K562 (cell line): ENCODE measurements around the gene BRSK1. TPM values are rescaled to one million over a fixed set of nuclear protein-coding genes. Genes with fewer than 3 reads are reported as not detected.

ENCODE experiments used
- C11orf30 ChIP-seq: fragments of 450-650 bp; IDR thresholded peaks from 2 replicates; pipeline ENCODE4 v1.6.1; 2016; ENCODE audit warnings: low read depth, mild to moderate bottlenecking
- CBX8 ChIP-seq: fragments of 200-600 bp; sonication (generic); IDR thresholded peaks from 2 replicates; pipeline ENCODE4 v1.6.1; 2012; ENCODE audit warnings: borderline replicate concordance, mixed run types, low read depth, mild to moderate bottlenecking, moderate library complexity, mixed read lengths, low read length, control low read depth, inconsistent platforms; ENCODE audit not compliant: poor library complexity, severe bottlenecking; ENCODE audit errors: extremely low read depth
- LCOR ChIP-seq: sonication (generic); formaldehyde crosslinking; IDR thresholded peaks from 2 replicates; pipeline ENCODE4 v1.8.0; 2022; ENCODE audit warnings: mild to moderate bottlenecking, missing genetic modification reagents
- MAFF ChIP-seq: IDR thresholded peaks from 2 replicates; pipeline ENCODE4 v1.6.1; 2012; ENCODE audit warnings: low read length, improper control_type of control experiment
- POLR2AphosphoS5 ChIP-seq: IDR thresholded peaks from 2 replicates; pipeline ENCODE4 v1.6.1; 2011; ENCODE audit warnings: mild to moderate bottlenecking, low read depth, low read length, moderate library complexity; ENCODE audit not compliant: control insufficient read depth, insufficient read depth
- RAD51 ChIP-seq: fragments of 450-650 bp; IDR thresholded peaks from 2 replicates; pipeline ENCODE4 v1.7.1; 2016; ENCODE audit warnings: low read depth, mild to moderate bottlenecking, borderline replicate concordance
- SNIP1 ChIP-seq: fragments of 450-650 bp; IDR thresholded peaks from 2 replicates; pipeline ENCODE4 v1.7.1; 2017; ENCODE audit warnings: low read depth, mild to moderate bottlenecking
- SPI1 ChIP-seq: IDR thresholded peaks from 2 replicates; pipeline ENCODE4 v1.6.1; 2011; ENCODE audit warnings: low read depth, low read length, control low read depth, borderline replicate concordance
- TGIF2 ChIP-seq: sonication (generic); formaldehyde crosslinking; IDR thresholded peaks from 2 replicates; pipeline ENCODE4 v1.8.1; 2022; ENCODE audit warnings: mild to moderate bottlenecking, missing genetic modification reagents, moderate library complexity
- ZNF184 ChIP-seq: sonication (generic); formaldehyde crosslinking; IDR thresholded peaks from 2 replicates; pipeline ENCODE4 v1.5.0; 2020; ENCODE audit warnings: missing genetic modification reagents
- ZNF311 ChIP-seq: fragments of 250-450 bp; sonication (Bioruptor Pico); IDR thresholded peaks from 2 replicates; pipeline ENCODE4 v1.4.0; 2020; ENCODE audit warnings: mild to moderate bottlenecking, moderate library complexity
- polyA plus RNA-seq, 8 experiments: library from polyadenylated mRNA; depleted of rRNA in 4 of 8; stranded (reverse) in 5 of 8; unstranded in 3 of 8; fragments of >200 nt; fragmentation: Nextera tagmentation in 2 of 8; fragmentation: Illumina TruSeq in 1 of 8; extraction: Ambion mirVana in 2 of 8; extraction: Trizol in 1 of 8; gene quantifications; 2 replicates each; pipeline versions ENCODE4 v1.2.1 to v1.2.3, GENCODE V29; 2011 to 2014; ENCODE audit warnings: inconsistent platforms in 1 of 8, missing spikeins in 1 of 8
- total RNA-seq, 7 experiments: library from RNA; depleted of rRNA in 6 of 7; stranded (reverse); fragments of >200 nt in 6 of 7; fragmentation: Illumina TruSeq in 2 of 7; extraction: Trizol in 2 of 7; gene quantifications; 2 replicates each; pipeline versions ENCODE4 v1.2.1 to v1.2.3, GENCODE V29; 2011 to 2021; ENCODE audit warnings: low replicate concordance in 1 of 7
- TF ChIP-seq, protein P1 (sequence below): sonication (generic); IDR thresholded peaks from 2 replicates; pipeline ENCODE4 v1.6.1; 2016
- TF ChIP-seq, protein P2 (sequence below): fragments of 450-650 bp; IDR thresholded peaks from 2 replicates; pipeline ENCODE4 v1.6.1; 2016; ENCODE audit warnings: mild to moderate bottlenecking, moderate library complexity

BRSK1 gene
- total and polyA plus RNA-seq, 9 of the 15 experiments (the other 6 are each of a cell fraction or from before 2014, with no cell fraction given), result 1.7 to 9.3 (median 3.8) TPM; not detected in 2

DNA sequence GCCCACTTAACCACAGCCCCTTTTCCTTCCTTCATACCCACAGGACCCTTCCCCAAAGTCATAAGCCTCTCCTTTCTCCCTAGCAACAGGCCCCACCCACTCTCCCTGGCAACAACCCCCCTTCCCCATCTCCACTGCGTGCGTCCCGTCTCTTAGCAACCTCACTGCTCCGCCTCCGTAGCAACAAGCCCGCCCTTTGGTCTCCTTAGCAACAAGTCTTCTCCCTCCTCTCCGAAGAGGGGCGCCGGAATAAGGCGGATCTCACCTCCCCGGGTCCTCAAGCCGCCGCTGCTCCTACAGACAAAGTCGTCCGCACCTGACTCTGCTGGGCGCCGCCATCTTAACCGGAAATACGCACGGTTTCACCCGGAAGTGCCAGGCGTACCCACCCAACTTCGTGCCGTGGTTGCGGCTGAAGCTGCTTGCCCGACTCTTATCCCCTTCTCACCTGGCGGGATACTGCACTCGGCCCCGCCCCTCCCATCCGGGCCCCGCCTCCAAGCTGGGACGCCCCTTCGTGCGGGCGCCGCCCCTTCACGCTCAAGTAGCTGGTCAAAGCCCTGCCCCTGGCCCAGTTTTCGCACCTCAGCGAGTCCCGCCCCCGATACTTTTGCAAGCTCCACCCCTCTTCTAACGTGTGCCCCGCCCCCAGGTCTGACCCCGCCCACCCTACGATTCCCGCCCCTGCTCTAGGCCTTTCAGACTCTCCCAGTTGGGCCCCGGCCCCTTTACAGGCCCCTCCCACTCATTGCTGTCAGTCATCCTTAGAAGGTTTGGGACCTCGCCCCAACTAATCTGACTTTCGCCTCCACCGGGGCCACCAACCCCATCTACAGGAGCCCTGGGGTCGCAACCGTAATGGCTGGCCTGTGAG is 3.8 kb upstream of the BRSK1 start, which contains the start of gene HSPBP1 (continued):
- TF ChIP-seq POLR2AphosphoS5, result no peak
- TF ChIP-seq, protein P1, sequence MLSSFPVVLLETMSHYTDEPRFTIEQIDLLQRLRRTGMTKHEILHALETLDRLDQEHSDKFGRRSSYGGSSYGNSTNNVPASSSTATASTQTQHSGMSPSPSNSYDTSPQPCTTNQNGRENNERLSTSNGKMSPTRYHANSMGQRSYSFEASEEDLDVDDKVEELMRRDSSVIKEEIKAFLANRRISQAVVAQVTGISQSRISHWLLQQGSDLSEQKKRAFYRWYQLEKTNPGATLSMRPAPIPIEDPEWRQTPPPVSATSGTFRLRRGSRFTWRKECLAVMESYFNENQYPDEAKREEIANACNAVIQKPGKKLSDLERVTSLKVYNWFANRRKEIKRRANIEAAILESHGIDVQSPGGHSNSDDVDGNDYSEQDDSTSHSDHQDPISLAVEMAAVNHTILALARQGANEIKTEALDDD, result no peak
- TF ChIP-seq C11orf30, result peak; percentile 97
- no peak for TF ChIP-seq ZNF184 (CRISPR knock-in tag)
- TF ChIP-seq, protein P2, sequence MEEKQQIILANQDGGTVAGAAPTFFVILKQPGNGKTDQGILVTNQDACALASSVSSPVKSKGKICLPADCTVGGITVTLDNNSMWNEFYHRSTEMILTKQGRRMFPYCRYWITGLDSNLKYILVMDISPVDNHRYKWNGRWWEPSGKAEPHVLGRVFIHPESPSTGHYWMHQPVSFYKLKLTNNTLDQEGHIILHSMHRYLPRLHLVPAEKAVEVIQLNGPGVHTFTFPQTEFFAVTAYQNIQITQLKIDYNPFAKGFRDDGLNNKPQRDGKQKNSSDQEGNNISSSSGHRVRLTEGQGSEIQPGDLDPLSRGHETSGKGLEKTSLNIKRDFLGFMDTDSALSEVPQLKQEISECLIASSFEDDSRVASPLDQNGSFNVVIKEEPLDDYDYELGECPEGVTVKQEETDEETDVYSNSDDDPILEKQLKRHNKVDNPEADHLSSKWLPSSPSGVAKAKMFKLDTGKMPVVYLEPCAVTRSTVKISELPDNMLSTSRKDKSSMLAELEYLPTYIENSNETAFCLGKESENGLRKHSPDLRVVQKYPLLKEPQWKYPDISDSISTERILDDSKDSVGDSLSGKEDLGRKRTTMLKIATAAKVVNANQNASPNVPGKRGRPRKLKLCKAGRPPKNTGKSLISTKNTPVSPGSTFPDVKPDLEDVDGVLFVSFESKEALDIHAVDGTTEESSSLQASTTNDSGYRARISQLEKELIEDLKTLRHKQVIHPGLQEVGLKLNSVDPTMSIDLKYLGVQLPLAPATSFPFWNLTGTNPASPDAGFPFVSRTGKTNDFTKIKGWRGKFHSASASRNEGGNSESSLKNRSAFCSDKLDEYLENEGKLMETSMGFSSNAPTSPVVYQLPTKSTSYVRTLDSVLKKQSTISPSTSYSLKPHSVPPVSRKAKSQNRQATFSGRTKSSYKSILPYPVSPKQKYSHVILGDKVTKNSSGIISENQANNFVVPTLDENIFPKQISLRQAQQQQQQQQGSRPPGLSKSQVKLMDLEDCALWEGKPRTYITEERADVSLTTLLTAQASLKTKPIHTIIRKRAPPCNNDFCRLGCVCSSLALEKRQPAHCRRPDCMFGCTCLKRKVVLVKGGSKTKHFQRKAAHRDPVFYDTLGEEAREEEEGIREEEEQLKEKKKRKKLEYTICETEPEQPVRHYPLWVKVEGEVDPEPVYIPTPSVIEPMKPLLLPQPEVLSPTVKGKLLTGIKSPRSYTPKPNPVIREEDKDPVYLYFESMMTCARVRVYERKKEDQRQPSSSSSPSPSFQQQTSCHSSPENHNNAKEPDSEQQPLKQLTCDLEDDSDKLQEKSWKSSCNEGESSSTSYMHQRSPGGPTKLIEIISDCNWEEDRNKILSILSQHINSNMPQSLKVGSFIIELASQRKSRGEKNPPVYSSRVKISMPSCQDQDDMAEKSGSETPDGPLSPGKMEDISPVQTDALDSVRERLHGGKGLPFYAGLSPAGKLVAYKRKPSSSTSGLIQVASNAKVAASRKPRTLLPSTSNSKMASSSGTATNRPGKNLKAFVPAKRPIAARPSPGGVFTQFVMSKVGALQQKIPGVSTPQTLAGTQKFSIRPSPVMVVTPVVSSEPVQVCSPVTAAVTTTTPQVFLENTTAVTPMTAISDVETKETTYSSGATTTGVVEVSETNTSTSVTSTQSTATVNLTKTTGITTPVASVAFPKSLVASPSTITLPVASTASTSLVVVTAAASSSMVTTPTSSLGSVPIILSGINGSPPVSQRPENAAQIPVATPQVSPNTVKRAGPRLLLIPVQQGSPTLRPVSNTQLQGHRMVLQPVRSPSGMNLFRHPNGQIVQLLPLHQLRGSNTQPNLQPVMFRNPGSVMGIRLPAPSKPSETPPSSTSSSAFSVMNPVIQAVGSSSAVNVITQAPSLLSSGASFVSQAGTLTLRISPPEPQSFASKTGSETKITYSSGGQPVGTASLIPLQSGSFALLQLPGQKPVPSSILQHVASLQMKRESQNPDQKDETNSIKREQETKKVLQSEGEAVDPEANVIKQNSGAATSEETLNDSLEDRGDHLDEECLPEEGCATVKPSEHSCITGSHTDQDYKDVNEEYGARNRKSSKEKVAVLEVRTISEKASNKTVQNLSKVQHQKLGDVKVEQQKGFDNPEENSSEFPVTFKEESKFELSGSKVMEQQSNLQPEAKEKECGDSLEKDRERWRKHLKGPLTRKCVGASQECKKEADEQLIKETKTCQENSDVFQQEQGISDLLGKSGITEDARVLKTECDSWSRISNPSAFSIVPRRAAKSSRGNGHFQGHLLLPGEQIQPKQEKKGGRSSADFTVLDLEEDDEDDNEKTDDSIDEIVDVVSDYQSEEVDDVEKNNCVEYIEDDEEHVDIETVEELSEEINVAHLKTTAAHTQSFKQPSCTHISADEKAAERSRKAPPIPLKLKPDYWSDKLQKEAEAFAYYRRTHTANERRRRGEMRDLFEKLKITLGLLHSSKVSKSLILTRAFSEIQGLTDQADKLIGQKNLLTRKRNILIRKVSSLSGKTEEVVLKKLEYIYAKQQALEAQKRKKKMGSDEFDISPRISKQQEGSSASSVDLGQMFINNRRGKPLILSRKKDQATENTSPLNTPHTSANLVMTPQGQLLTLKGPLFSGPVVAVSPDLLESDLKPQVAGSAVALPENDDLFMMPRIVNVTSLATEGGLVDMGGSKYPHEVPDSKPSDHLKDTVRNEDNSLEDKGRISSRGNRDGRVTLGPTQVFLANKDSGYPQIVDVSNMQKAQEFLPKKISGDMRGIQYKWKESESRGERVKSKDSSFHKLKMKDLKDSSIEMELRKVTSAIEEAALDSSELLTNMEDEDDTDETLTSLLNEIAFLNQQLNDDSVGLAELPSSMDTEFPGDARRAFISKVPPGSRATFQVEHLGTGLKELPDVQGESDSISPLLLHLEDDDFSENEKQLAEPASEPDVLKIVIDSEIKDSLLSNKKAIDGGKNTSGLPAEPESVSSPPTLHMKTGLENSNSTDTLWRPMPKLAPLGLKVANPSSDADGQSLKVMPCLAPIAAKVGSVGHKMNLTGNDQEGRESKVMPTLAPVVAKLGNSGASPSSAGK, result no peak; the same call in 1 of the 2 replicates
- no peak for TF ChIP-seq SPI1
- no peak for TF ChIP-seq CBX8
- TF ChIP-seq MAFF, result no peak
- TF ChIP-seq SNIP1, result no peak
- no peak for TF ChIP-seq TGIF2 (CRISPR knock-in tag)
- no peak for TF ChIP-seq ZNF311 (CRISPR knock-in tag)
- no peak for TF ChIP-seq RAD51
- peak; percentile 17; the same call in 1 of the 2 replicates for TF ChIP-seq LCOR
